ENCODE data around the gene JAM3.

JAM3 gene

GRCh38 chr11:134068829-134069425, at the start of gene JAM3:
TSS of gene JAM3 (plus strand) at chr11:134069072. CDS start at chr11:134069084, 12 bp downstream.
- Mint-ChIP-seq H3K27me3 (peaks cover 18% of the 10 kb centered on the region), H3K36me3 (ENCODE audit: low read depth) (no peaks in the 10 kb centered on the region), H3K9me3 (no peaks in the 10 kb centered on the region), H3K27ac (peak within 1 kb of the TSS; percentile 91), H3K4me3 (peak within 1 kb of the TSS; percentile 94), H3K4me1 (ENCODE audit: low read depth) (peaks cover 21% of the 10 kb centered on the region)

- H3K4me1 Mint-ChIP-seq (ENCODE audit: low read depth): peaks cover 3% of the 10 kb centered on the region
- H3K27ac Mint-ChIP-seq: no peak overlapping the region
- H3K4me3 Mint-ChIP-seq: no peak overlapping the region
- H3K27me3 Mint-ChIP-seq: peaks cover 12% of the 10 kb centered on the region
- no peaks in the 10 kb centered on the region for H3K9me3 Mint-ChIP-seq
- no peaks in the 10 kb centered on the region for H3K36me3 Mint-ChIP-seq (ENCODE audit: low read depth)
These were observed 49.4 kb upstream of the JAM3 start for GRCh38 chr11:134019500-134019899.

GRCh38 chr11:134020598-134020997, 48.3 kb upstream of the JAM3 start:
- Mint-ChIP-seq H3K27me3 (peaks cover 12% of the 10 kb centered on the region), H3K36me3 (ENCODE audit: low read depth) (no peaks in the 10 kb centered on the region), H3K9me3 (no peaks in the 10 kb centered on the region), H3K4me3 (no peak overlapping the region), H3K27ac (no peak overlapping the region), H3K4me1 (ENCODE audit: low read depth) (peaks cover 13% of the 10 kb centered on the region)

GRCh38 chr11:134021326-134021725, 47.5 kb upstream of the JAM3 start:
- peaks cover 6% of the 10 kb centered on the region for H3K27me3 Mint-ChIP-seq
- no peaks in the 10 kb centered on the region for H3K36me3 Mint-ChIP-seq (ENCODE audit: low read depth)
- H3K4me3 Mint-ChIP-seq: no peak overlapping the region
- peaks cover 17% of the 10 kb centered on the region for H3K4me1 Mint-ChIP-seq (ENCODE audit: low read depth)
- H3K9me3 Mint-ChIP-seq: no peaks in the 10 kb centered on the region
- no peak overlapping the region for H3K27ac Mint-ChIP-seq

GRCh38 chr11:134022748-134023147, 46.1 kb upstream of the JAM3 start:
- H3K9me3 Mint-ChIP-seq: no peaks in the 10 kb centered on the region
- peaks cover 3% of the 10 kb centered on the region for H3K27me3 Mint-ChIP-seq
- peaks cover 29% of the 10 kb centered on the region for H3K4me1 Mint-ChIP-seq (ENCODE audit: low read depth)
- no peak overlapping the region for H3K27ac Mint-ChIP-seq
- no peaks in the 10 kb centered on the region for H3K36me3 Mint-ChIP-seq (ENCODE audit: low read depth)
- H3K4me3 Mint-ChIP-seq: no peak overlapping the region

GRCh38 chr11:134024420-134025081, 44.3 kb upstream of the JAM3 start:
- Mint-ChIP-seq H3K9me3 (no peaks in the 10 kb centered on the region), H3K27me3 (peaks cover 3% of the 10 kb centered on the region), H3K27ac (no peak overlapping the region), H3K4me3 (no peak overlapping the region), H3K36me3 (ENCODE audit: low read depth) (no peaks in the 10 kb centered on the region), H3K4me1 (ENCODE audit: low read depth) (peaks cover 41% of the 10 kb centered on the region)

GRCh38 chr11:134025082-134025429, 43.8 kb upstream of the JAM3 start:
- no peaks in the 10 kb centered on the region for H3K9me3 Mint-ChIP-seq
- no peak overlapping the region for H3K4me3 Mint-ChIP-seq
- peaks cover 3% of the 10 kb centered on the region for H3K27me3 Mint-ChIP-seq
- H3K36me3 Mint-ChIP-seq (ENCODE audit: low read depth): no peaks in the 10 kb centered on the region
- peaks cover 41% of the 10 kb centered on the region for H3K4me1 Mint-ChIP-seq (ENCODE audit: low read depth)
- no peak overlapping the region for H3K27ac Mint-ChIP-seq

- no peak overlapping the region for H3K27ac Mint-ChIP-seq
- H3K36me3 Mint-ChIP-seq (ENCODE audit: low read depth): no peaks in the 10 kb centered on the region
- H3K27me3 Mint-ChIP-seq: no peaks in the 10 kb centered on the region
- H3K9me3 Mint-ChIP-seq: no peaks in the 10 kb centered on the region
- peaks cover 41% of the 10 kb centered on the region for H3K4me1 Mint-ChIP-seq (ENCODE audit: low read depth)
- no peak overlapping the region for H3K4me3 Mint-ChIP-seq
These were observed 42.1 kb upstream of the JAM3 start for GRCh38 chr11:134026655-134027343.

- H3K9me3 Mint-ChIP-seq: no peaks in the 10 kb centered on the region
- H3K27me3 Mint-ChIP-seq: peaks cover 4% of the 10 kb centered on the region
- no peak overlapping the region for H3K27ac Mint-ChIP-seq
These were observed 41.2 kb upstream of the JAM3 start for GRCh38 chr11:134027671-134028070.

GRCh38 chr11:134028368-134028920, 40.4 kb upstream of the JAM3 start:
- Mint-ChIP-seq H3K36me3 (ENCODE audit: low read depth) (no peaks in the 10 kb centered on the region), H3K27ac (no peak overlapping the region), H3K4me1 (ENCODE audit: low read depth) (peaks cover 56% of the 10 kb centered on the region), H3K27me3 (peaks cover 4% of the 10 kb centered on the region), H3K4me3 (no peak overlapping the region), H3K9me3 (no peaks in the 10 kb centered on the region)

More at GRCh38 chr11:134027671-134028070, 41.2 kb upstream of the JAM3 start:
- Mint-ChIP-seq H3K4me1 (ENCODE audit: low read depth) (peaks cover 48% of the 10 kb centered on the region), H3K4me3 (no peak overlapping the region), H3K36me3 (ENCODE audit: low read depth) (no peaks in the 10 kb centered on the region)

GRCh38 chr11:134030853-134031252, 38.0 kb upstream of the JAM3 start:
- no peaks in the 10 kb centered on the region for H3K36me3 Mint-ChIP-seq (ENCODE audit: low read depth)
- H3K9me3 Mint-ChIP-seq: no peaks in the 10 kb centered on the region
- no peak overlapping the region for H3K4me3 Mint-ChIP-seq
- H3K27me3 Mint-ChIP-seq: peaks cover 4% of the 10 kb centered on the region
- H3K27ac Mint-ChIP-seq: no peak overlapping the region
- H3K4me1 Mint-ChIP-seq (ENCODE audit: low read depth): peaks cover 67% of the 10 kb centered on the region

GRCh38 chr11:134032043-134032442, 36.8 kb upstream of the JAM3 start:
- Mint-ChIP-seq H3K4me3 (no peak overlapping the region), H3K9me3 (no peaks in the 10 kb centered on the region), H3K27me3 (peaks cover 4% of the 10 kb centered on the region), H3K27ac (peak overlapping the region; percentile 3), H3K36me3 (ENCODE audit: low read depth) (no peaks in the 10 kb centered on the region), H3K4me1 (ENCODE audit: low read depth) (peaks cover 69% of the 10 kb centered on the region)

- no peak overlapping the region for H3K27ac Mint-ChIP-seq
- H3K27me3 Mint-ChIP-seq: peaks cover 4% of the 10 kb centered on the region
- no peaks in the 10 kb centered on the region for H3K36me3 Mint-ChIP-seq (ENCODE audit: low read depth)
- H3K4me3 Mint-ChIP-seq: no peak overlapping the region
- peaks cover 69% of the 10 kb centered on the region for H3K4me1 Mint-ChIP-seq (ENCODE audit: low read depth)
- H3K9me3 Mint-ChIP-seq: no peaks in the 10 kb centered on the region
These were observed 36.3 kb upstream of the JAM3 start for GRCh38 chr11:134032501-134033091.

- H3K4me1 Mint-ChIP-seq (ENCODE audit: low read depth): peaks cover 67% of the 10 kb centered on the region
- no peaks in the 10 kb centered on the region for H3K36me3 Mint-ChIP-seq (ENCODE audit: low read depth)
- no peaks in the 10 kb centered on the region for H3K9me3 Mint-ChIP-seq
- H3K27ac Mint-ChIP-seq: peak overlapping the region; percentile 45
- no peak overlapping the region for H3K4me3 Mint-ChIP-seq
- H3K27me3 Mint-ChIP-seq: peaks cover 4% of the 10 kb centered on the region
These were observed 35.6 kb upstream of the JAM3 start for GRCh38 chr11:134033276-134033675.

All from stimulated activated naive CD8-positive, alpha-beta T cell treated with anti-CD3 and anti-CD28 coated beads, Interleukin-15, Interleukin-2, amounts not matched to agents 100 ng/mL and 50 ng/mL, for 24 hours (primary cell).